Erythroblast (primary cell): ENCODE data around the gene C1QTNF8.

Experiments used
- DNase-seq, 2 experiments: peaks; one replicate each; lab custom pipeline; 2025; lab: John Stamatoyannopoulos, UW
- GATA1 ChIP-seq: IDR thresholded peaks from 2 replicates; pipeline ENCODE4 v1.6.1; 2011; ENCODE audit warnings: low read depth, mild to moderate bottlenecking, control low read depth, low read length, moderate library complexity
- POLR2A ChIP-seq: IDR thresholded peaks from 2 replicates; pipeline ENCODE4 v1.6.1; 2011; ENCODE audit warnings: mild to moderate bottlenecking, low read length

The C1QTNF8 gene

DNA sequence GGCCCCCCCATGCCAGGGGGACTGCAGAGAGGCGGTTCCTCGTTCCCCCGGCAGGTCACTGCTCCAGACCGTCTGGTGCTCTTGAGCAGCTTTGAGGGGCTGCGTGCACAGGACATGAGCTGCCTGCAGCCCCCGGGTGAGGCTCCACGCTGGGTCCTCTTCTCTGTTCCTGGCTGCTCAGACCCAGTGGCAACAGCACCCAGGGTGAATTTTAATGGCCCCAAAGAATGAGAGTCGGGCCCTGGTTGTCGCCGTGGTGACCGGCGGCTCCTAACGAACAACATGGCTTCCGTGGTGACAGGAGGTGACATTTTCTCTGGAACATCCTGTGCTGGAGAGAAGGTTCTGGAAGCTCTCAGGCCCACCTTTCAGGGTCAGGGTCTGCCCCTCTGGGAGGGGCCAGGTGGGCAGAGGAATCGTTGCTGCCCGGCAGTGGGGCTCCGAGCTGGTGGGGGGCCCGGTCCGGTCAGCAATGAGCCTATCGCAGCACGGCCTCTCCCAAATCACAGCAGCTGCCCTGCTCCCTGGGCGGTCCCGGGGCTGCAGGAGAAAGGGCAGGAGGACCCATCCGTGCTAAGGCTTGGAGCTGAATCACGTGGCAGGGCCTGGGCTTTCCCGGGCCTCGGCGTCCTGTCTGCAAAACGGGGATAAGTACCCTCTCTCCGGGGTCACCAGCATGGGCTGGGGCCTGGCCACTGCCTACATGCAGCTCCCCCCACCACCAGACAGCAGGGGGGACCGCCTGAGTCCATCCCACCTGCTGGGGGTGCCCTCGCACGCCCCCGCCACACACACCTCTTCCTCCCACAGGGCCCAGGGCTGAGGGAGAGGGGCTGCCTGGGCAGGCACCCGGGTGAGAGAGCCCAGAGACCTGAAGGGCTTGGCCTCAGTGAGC lies 3.4 kb upstream of the C1QTNF8 start:
- TF ChIP-seq POLR2A, result no peak
- no peak for TF ChIP-seq GATA1
- DNase-seq, result no peak

DNA sequence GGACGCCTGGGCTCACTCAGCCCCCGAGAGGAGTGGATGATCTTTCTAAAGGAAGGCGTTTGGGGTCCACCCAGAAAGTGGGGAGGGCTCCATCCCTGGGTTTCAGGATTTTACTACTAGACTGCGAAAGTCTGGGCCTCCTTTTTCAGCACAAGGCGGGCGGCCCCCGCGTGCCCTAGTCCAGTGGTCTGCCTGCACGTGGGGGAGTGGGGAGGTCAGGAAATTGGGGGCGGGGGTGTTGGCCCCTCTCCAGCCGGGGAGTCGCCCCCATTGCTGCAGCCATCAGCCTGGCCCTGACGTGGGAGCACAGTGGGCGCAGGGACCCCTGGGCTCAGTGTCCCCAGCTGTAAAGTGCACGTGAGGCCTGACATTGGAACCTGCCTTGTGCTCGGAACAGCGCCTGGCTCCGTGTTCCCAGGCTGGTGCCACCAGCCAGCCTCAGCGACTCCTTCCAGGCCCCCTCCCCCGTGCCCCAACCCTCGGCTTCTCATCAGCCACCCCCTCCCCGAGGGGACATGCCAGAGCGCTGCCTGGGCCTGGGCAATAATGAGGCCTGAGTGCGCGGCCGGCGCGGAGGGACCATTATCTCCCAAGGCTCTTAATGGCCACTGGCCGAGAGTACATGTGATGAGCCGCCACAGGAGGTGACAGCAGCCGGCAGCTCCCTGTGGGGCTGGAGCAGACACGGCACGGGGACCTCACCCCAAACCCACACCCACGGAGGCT lies 2.4 kb upstream of the C1QTNF8 start:
- DNase-seq, result no peak
- TF ChIP-seq POLR2A, result no peak
- no peak for TF ChIP-seq GATA1

GRCh38 chr16:1097800-1098199 lies 1.8 kb upstream of the C1QTNF8 start:
- TF ChIP-seq GATA1 (no peak), POLR2A (no peak)
- DNase-seq, result no peak

- DNase-seq, result no peak
These were observed 1.1 kb upstream of the C1QTNF8 start for GRCh38 chr16:1097156-1097555.

GRCh38 chr16:1095450-1096168 lies 435 bp downstream of the C1QTNF8 start:
- TF ChIP-seq GATA1 (no peak), POLR2A (no peak)
- DNase-seq, result no peak

More at GRCh38 chr16:1097156-1097555, 1.1 kb upstream of the C1QTNF8 start:
- no peak for TF ChIP-seq GATA1
- TF ChIP-seq POLR2A, result no peak

DNA sequence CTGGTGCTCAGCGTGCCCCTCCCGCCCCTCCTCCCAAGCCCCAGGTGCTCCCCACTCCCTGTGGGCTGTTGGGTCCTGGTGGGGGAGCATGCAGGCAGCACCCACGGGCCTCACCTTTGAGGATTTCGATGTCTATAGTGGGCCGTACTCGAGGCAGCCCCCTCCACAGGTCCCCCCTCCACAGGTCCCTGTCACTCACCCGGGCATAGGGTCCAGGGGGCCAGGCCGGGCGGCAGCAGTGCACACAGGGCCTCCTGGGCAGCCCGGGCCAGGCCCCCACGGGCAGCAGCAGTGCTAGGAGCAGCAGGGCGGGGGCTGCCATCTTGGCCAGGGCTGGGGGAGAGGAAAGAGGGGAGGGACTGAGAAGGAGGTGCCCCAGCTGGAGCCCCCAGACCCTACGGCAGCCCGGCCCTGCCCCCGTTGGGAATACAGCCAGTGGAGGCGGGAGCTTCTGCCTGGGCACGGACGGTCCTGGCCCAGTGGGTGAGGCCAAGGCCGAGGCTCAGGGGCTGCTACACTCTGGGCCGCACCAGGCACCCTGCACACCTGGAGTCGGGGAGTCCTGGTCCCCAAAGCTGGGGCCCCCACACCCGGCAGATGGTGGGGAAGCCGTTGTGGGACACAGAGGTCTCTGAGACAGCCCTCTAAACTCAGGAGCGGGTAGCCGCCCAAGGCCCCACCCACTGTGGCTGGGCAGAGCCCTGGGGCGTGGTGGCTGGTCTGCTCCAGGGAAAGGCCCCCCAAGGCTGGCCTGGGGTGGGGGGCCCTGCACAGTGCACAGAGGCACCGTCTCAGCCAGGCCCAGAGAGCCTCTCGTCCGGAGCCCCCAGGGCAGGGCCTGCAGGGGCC lies 1.2 kb downstream of the C1QTNF8 start:
- DNase-seq, result no peak
- no peak for TF ChIP-seq POLR2A

DNA sequence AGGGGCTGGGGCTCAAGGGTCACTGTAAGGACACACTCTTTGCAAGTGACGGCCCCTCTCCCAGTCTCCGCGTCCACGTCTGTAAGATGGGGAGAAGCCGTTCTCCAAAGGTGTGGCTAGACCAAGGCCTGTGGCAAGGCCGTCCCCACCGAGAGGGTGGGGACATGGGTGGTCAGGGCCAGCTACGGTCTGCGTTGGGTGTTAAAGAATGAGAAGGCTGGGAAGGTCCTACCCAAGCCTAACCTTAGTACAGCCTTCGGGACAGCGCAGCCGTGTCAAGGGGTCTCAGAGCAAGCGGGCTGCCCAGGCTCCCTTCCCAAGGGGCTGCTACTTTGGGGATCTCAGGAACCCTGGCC lies 1.9 kb downstream of the C1QTNF8 start:
- no peak for TF ChIP-seq GATA1
- DNase-seq, result no peak

DNA sequence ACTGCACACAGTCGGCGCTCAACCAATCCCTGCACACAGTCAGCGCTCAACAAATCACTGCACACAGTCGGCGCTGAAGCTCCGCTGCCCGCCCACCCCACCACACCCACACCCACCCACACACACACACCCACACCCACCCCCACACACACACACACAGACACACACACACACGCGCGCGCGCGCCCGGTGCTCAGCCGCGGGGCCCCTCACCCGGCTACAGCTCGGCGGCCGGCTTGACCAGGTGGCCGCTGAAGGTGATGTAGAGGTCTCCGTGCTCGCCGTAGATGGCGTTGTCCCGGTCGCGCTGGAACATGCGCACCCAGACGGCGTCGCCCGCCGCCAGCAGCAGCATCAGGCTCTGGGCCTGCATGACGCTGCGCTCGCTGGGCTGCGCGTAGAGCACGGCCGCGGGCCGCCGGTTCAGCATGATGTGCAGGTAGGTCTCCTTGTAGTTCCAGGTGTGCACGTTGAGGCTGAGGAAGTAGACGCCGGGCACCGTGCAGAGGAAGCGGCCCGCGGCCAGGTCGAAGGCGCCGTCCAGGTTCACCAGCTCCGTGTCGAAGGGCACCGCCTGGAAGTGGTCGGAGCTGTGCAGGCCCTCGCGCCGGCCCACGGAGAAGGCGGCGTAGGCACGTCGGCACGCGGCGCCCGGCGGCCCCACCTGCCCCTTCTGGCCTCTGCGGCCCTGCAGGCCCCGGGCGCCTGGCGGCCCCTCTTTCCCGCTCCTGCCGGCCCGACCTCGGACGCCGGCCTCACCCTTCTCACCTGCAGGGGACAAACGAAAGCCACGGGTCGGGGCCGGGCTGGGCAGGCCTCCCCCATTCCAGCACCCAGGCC lies 2.5 kb downstream of the C1QTNF8 start:
- TF ChIP-seq POLR2A, result no peak
- no peak for TF ChIP-seq GATA1
- DNase-seq, result peak; percentile 53 to 75

- peak in 1 of 2 experiments; percentile 52 for DNase-seq
These were observed 3.3 kb downstream of the C1QTNF8 start for GRCh38 chr16:1092685-1093283.

DNA sequence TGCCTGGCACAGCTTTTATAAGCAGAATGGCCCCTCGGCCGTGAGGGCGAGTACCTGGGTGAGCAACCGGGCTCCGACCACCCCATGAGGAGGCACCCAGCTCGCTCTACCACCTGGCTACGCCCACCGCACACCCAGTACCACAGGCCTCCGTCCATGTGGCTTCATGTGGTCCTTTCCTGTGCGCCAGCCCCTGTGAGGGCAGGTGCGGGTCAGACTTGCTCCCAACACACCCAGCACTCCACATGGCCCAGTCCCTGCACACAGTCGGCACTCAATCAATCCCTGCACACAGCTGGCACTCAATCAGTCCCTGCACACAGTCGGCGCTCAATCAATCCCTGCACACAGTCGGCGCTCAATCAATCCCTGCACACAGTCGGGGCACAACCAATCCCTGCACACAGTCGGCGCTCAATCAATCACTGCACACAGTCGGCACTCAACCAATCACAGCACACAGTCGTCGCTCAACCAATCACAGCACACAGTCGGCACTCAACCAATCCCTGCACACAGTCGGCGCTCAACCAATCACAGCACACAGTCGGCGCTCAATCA lies 4.0 kb downstream of the C1QTNF8 start:
- TF ChIP-seq POLR2A (no peak), GATA1 (no peak)

GRCh38 chr16:1090620-1091587 lies 5.1 kb downstream of the C1QTNF8 start:
- TF ChIP-seq GATA1 (no peak), POLR2A (no peak)

More for the DNA sequence above, 4.0 kb downstream of the C1QTNF8 start:
- DNase-seq, result no peak

More at GRCh38 chr16:1090620-1091587, 5.1 kb downstream of the C1QTNF8 start:
- no peak for DNase-seq
